Measurements from ENCODE around the gene FBXO28. TPM values are rescaled to one million over a fixed set of nuclear protein-coding genes. Genes with fewer than 3 reads are reported as not detected.

Gene FBXO28
- 31.9 and 33.5 TPM in 2 replicates for total RNA-seq
- long read RNA-seq, full-length matches to known transcripts, result 144 of 156 reads
- long read RNA-seq, partial matches to known transcripts, result 3 of 156 reads
- long read RNA-seq, other reads (novel, unspliced or antisense), result 9 of 156 reads

- Mint-ChIP-seq H3K9me3 (ENCODE audit: low read depth) (no peaks in the 10 kb centered on the region), H3K36me3 (ENCODE audit: insufficient read depth) (no peaks in the 10 kb centered on the region), H3K27ac (peak within 1 kb of the TSS; percentile 83), H3K27me3 (no peaks in the 10 kb centered on the region), H3K4me3 (ENCODE audit: low read depth) (peak within 1 kb of the TSS; percentile 87), H3K4me1 (ENCODE audit: low read depth) (peaks cover 13% of the 10 kb centered on the region)
- TF ChIP-seq CTCF (IDR thresholded peaks at IDR 0.05; ENCODE audit: unreplicated experiment), result no peak
- DNase-seq (ENCODE audit: low spot score, unreplicated experiment), result peak; percentile 83
Measured at GRCh38 chr1:224113918-224114786, at the start of gene FBXO28. TSS of gene FBXO28 (plus strand) at chr1:224114111. CDS start at chr1:224114130, 19 bp downstream.

GRCh38 chr1:224064150-224064549 lies 49.8 kb upstream of the FBXO28 start:
- Mint-ChIP-seq H3K27me3 (peaks cover 20% of the 10 kb centered on the region), H3K27ac (no peak overlapping the region), H3K36me3 (ENCODE audit: insufficient read depth) (no peaks in the 10 kb centered on the region), H3K9me3 (ENCODE audit: low read depth) (no peaks in the 10 kb centered on the region), H3K4me3 (ENCODE audit: low read depth) (no peak overlapping the region), H3K4me1 (ENCODE audit: low read depth) (peaks cover 13% of the 10 kb centered on the region)
- DNase-seq (ENCODE audit: low spot score, unreplicated experiment), result no peak
- no peak for TF ChIP-seq CTCF (IDR thresholded peaks at IDR 0.05; ENCODE audit: unreplicated experiment)

- no peak for DNase-seq (ENCODE audit: low spot score, unreplicated experiment)
- no peak for TF ChIP-seq CTCF (IDR thresholded peaks at IDR 0.05; ENCODE audit: unreplicated experiment)
- Mint-ChIP-seq H3K9me3 (ENCODE audit: low read depth) (no peaks in the 10 kb centered on the region), H3K36me3 (ENCODE audit: insufficient read depth) (no peaks in the 10 kb centered on the region), H3K27me3 (peaks cover 28% of the 10 kb centered on the region), H3K4me3 (ENCODE audit: low read depth) (no peak overlapping the region), H3K4me1 (ENCODE audit: low read depth) (peaks cover 14% of the 10 kb centered on the region), H3K27ac (no peak overlapping the region)
Measured at GRCh38 chr1:224065455-224065854, 48.5 kb upstream of the FBXO28 start.

- Mint-ChIP-seq H3K4me1 (ENCODE audit: low read depth) (peaks cover 14% of the 10 kb centered on the region), H3K4me3 (ENCODE audit: low read depth) (no peak overlapping the region), H3K36me3 (ENCODE audit: insufficient read depth) (no peaks in the 10 kb centered on the region), H3K27ac (no peak overlapping the region), H3K27me3 (peaks cover 25% of the 10 kb centered on the region), H3K9me3 (ENCODE audit: low read depth) (peaks cover 4% of the 10 kb centered on the region)
- TF ChIP-seq CTCF (IDR thresholded peaks at IDR 0.05; ENCODE audit: unreplicated experiment), result no peak
- DNase-seq (ENCODE audit: low spot score, unreplicated experiment), result no peak
Measured at GRCh38 chr1:224067207-224067606, 46.7 kb upstream of the FBXO28 start.

- peaks cover 27% of the 10 kb centered on the region for H3K27me3 Mint-ChIP-seq
- peak overlapping the region; percentile 38 for H3K27ac Mint-ChIP-seq
- H3K36me3 Mint-ChIP-seq (ENCODE audit: insufficient read depth), result no peaks in the 10 kb centered on the region
- H3K9me3 Mint-ChIP-seq (ENCODE audit: low read depth), result peaks cover 4% of the 10 kb centered on the region
- no peak for TF ChIP-seq CTCF (IDR thresholded peaks at IDR 0.05; ENCODE audit: unreplicated experiment)
- peaks cover 14% of the 10 kb centered on the region for H3K4me1 Mint-ChIP-seq (ENCODE audit: low read depth)
- no peak for DNase-seq (ENCODE audit: low spot score, unreplicated experiment)
- H3K4me3 Mint-ChIP-seq (ENCODE audit: low read depth), result no peak overlapping the region
Measured at GRCh38 chr1:224067621-224068457, 46.1 kb upstream of the FBXO28 start.
